DND-41 (cell line): Measurements from ENCODE around the gene PPP1R37.

Experiments used
- EZH2 ChIP-seq: IDR thresholded peaks from 3 replicates; pipeline ENCODE4 v1.6.1; 2012; ENCODE audit warnings: borderline replicate concordance, low read depth, mild to moderate bottlenecking, moderate library complexity, low read length, inconsistent platforms; ENCODE audit not compliant: severe bottlenecking
- TF ChIP-seq, protein P1 (sequence below): IDR thresholded peaks from 2 replicates; pipeline ENCODE4 v1.5.1; 2012; ENCODE audit warnings: borderline replicate concordance, low read length, moderate library complexity, mild to moderate bottlenecking; ENCODE audit not compliant: poor library complexity, severe bottlenecking; ENCODE audit errors: extremely low read depth

DNA sequence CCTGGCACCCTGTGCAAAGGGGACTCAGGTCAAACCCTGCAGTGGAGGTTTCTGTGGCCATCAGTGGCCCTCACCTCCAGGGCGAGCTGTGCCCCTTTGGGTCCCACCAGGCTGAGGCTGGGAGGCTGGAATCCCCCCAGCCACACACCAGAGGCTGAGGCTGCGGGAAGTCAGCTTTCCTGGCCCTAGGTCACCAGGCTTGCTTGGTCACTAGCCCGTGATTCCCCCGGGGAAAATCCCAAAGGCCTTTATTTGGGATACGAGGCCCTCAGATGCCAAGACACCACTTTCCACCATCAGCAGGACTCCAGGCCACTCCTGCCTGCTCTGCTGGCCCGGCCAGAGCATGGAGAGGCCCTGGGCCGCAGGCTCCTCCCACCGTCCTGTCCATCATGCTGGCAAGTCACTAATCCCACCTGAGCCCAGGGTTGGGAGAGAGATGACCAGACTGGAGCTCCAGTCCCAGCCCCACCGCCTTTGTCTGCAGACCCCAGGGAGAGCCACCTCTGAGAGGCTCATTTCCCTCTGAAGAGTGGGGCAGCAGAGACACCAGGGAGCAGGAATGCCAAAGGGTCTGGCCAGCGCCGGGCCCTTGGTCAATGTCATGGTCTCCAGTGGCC is 63.1 kb downstream of the PPP1R37 start:
- TF ChIP-seq, protein P1, sequence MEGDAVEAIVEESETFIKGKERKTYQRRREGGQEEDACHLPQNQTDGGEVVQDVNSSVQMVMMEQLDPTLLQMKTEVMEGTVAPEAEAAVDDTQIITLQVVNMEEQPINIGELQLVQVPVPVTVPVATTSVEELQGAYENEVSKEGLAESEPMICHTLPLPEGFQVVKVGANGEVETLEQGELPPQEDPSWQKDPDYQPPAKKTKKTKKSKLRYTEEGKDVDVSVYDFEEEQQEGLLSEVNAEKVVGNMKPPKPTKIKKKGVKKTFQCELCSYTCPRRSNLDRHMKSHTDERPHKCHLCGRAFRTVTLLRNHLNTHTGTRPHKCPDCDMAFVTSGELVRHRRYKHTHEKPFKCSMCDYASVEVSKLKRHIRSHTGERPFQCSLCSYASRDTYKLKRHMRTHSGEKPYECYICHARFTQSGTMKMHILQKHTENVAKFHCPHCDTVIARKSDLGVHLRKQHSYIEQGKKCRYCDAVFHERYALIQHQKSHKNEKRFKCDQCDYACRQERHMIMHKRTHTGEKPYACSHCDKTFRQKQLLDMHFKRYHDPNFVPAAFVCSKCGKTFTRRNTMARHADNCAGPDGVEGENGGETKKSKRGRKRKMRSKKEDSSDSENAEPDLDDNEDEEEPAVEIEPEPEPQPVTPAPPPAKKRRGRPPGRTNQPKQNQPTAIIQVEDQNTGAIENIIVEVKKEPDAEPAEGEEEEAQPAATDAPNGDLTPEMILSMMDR, result no peak
- TF ChIP-seq EZH2, result no peak
